Astrocyte (in vitro differentiated cells and primary cell): ENCODE data around the gene BLACAT1.

ENCODE experiments used
- EZH2 ChIP-seq: IDR thresholded peaks from 2 replicates; pipeline ENCODE4 v1.6.1; 2012; ENCODE audit warnings: mild to moderate bottlenecking, low read length, inconsistent platforms; ENCODE audit not compliant: insufficient read depth
- TF ChIP-seq, protein P1 (sequence below): IDR thresholded peaks from 2 replicates; pipeline ENCODE4 v1.5.1; 2011; ENCODE audit warnings: low read depth, mild to moderate bottlenecking, inconsistent platforms, low read length, moderate library complexity; ENCODE audit not compliant: insufficient read depth

- TF ChIP-seq, protein P1, sequence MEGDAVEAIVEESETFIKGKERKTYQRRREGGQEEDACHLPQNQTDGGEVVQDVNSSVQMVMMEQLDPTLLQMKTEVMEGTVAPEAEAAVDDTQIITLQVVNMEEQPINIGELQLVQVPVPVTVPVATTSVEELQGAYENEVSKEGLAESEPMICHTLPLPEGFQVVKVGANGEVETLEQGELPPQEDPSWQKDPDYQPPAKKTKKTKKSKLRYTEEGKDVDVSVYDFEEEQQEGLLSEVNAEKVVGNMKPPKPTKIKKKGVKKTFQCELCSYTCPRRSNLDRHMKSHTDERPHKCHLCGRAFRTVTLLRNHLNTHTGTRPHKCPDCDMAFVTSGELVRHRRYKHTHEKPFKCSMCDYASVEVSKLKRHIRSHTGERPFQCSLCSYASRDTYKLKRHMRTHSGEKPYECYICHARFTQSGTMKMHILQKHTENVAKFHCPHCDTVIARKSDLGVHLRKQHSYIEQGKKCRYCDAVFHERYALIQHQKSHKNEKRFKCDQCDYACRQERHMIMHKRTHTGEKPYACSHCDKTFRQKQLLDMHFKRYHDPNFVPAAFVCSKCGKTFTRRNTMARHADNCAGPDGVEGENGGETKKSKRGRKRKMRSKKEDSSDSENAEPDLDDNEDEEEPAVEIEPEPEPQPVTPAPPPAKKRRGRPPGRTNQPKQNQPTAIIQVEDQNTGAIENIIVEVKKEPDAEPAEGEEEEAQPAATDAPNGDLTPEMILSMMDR: no peak
- TF ChIP-seq EZH2: no peak
Measured at GRCh38 chr1:205440121-205440475, 15.7 kb downstream of the BLACAT1 start.
